ENCODE results near the gene UNC5C. TPM values are rescaled to one million over a fixed set of nuclear protein-coding genes. Genes with fewer than 3 reads are reported as not detected.

UNC5C gene
- polyA plus RNA-seq, 1 of the 3 experiments (the other 2 are of a cell fraction) = 3.3 TPM

GRCh38 chr4:95186666-95187065 lies 362.1 kb downstream of the UNC5C start:
- H3K9me3 ChIP-seq = no peaks in the 10 kb centered on the region
- no peak overlapping the region; a peak in 1 of 4 replicates for H3K27ac ChIP-seq (ENCODE audit: low read depth in 2 of 2, low read length in 1 of 2)
- H3F3A ChIP-seq (replicated peaks; ENCODE audit: insufficient read depth) = no peaks in the 10 kb centered on the region
- no peak overlapping the region for H3K4me3 ChIP-seq (ENCODE audit: low read depth in 2 of 2, low read length in 1 of 2)
- peaks cover 0 to 39% of the 10 kb centered on the region in 2 experiments for H3K36me3 ChIP-seq (replicated peaks in 1 of 2; ENCODE audit: control insufficient read depth in 1 of 2, insufficient read depth in 2 of 2, low read length in 1 of 2)
- H3K9ac ChIP-seq = no peak overlapping the region
- TF ChIP-seq USF1 (IDR thresholded peaks at IDR 0.05; ENCODE audit: borderline replicate concordance, low read depth) = no peak
- TF ChIP-seq TAF1 (IDR thresholded peaks at IDR 0.05; ENCODE audit: borderline replicate concordance, low read depth, low read length) = no peak
- no peak for TF ChIP-seq MXI1 (IDR thresholded peaks at IDR 0.05; ENCODE audit: low read depth, low read length)
- no peak for TF ChIP-seq CTCF (IDR thresholded peaks at IDR 0.05)
- no peak for TF ChIP-seq NFIC (IDR thresholded peaks at IDR 0.05; ENCODE audit: borderline replicate concordance)
- TF ChIP-seq NRF1 (IDR thresholded peaks at IDR 0.05; ENCODE audit: low read depth, low read length) = no peak
- no peak for TF ChIP-seq FOXJ3 (CRISPR knock-in tag; IDR thresholded peaks at IDR 0.05)
- H3K27me3 ChIP-seq (ENCODE audit: insufficient read depth) = no peaks in the 10 kb centered on the region
- no peak overlapping the region for H2AFZ ChIP-seq (ENCODE audit: low read depth)
- CTCF ChIA-PET = interaction anchor here (1.1 to 1.3 kb wide), 2 partner anchors 20 to 37 kb away, joined by 3 to 4 read pairs; no protein-coding TSS in a partner anchor
- H3K4me1 ChIP-seq (ENCODE audit: control insufficient read depth in 1 of 2, insufficient read depth in 2 of 2, low read depth in 1 of 2, low read length in 1 of 2) = peaks cover 0 to 26% of the 10 kb centered on the region in 2 experiments; a peak in 1 of 4 replicates
- no peaks in the 10 kb centered on the region for H4K20me1 ChIP-seq (ENCODE audit: insufficient read depth)
- WGBS (ENCODE audit: low lambda C conversion rate) = 91% methylated on average over 7 of the region's 8 CpGs
- POLR2A ChIA-PET = no interaction called here
- H3K4me2 ChIP-seq = no peak overlapping the region
- H3K9me2 ChIP-seq = no peaks in the 10 kb centered on the region
- no peaks in the 10 kb centered on the region for H3K79me2 ChIP-seq (ENCODE audit: insufficient read depth)
- DNase-seq = no peak

- POLR2A ChIA-PET = no interaction called here
- Histone ChIP-seq H3K9me2 (no peaks in the 10 kb centered on the region), H2AFZ (ENCODE audit: low read depth) (no peak overlapping the region), H3K4me2 (no peak overlapping the region), H3K36me3 (replicated peaks in 1 of 2; ENCODE audit: control insufficient read depth in 1 of 2, insufficient read depth in 2 of 2, low read length in 1 of 2) (peaks cover 0 to 56% of the 10 kb centered on the region in 2 experiments), H3K9me3 (no peaks in the 10 kb centered on the region), H4K20me1 (ENCODE audit: insufficient read depth) (no peaks in the 10 kb centered on the region), H3K4me1 (ENCODE audit: control insufficient read depth in 1 of 2, insufficient read depth in 2 of 2, low read depth in 1 of 2, low read length in 1 of 2) (peaks cover 0 to 17% of the 10 kb centered on the region in 2 experiments; a peak in 1 of 4 replicates), H3F3A (replicated peaks; ENCODE audit: insufficient read depth) (peaks cover 3% of the 10 kb centered on the region), H3K79me2 (ENCODE audit: insufficient read depth) (no peaks in the 10 kb centered on the region), H3K27ac (ENCODE audit: low read depth in 2 of 2, low read length in 1 of 2) (peak overlapping the region in 1 of 2 experiments; percentile 58; a peak in 2 of 4 replicates), H3K9ac (no peak overlapping the region), H3K27me3 (ENCODE audit: insufficient read depth) (no peaks in the 10 kb centered on the region), H3K4me3 (ENCODE audit: low read depth in 2 of 2, low read length in 1 of 2) (no peak overlapping the region)
- 87% methylated on average over 5 of the region's 5 CpGs for WGBS (ENCODE audit: low lambda C conversion rate)
- DNase-seq = no peak
- TF ChIP-seq SIN3A (IDR thresholded peaks at IDR 0.05; ENCODE audit: borderline replicate concordance, low read depth, low read length) = no peak
- TF ChIP-seq MAX (IDR thresholded peaks at IDR 0.05; ENCODE audit: low read depth) = no peak
- no peak for TF ChIP-seq CTCF (IDR thresholded peaks at IDR 0.05)
- no peak for TF ChIP-seq EZH2phosphoT487 (IDR thresholded peaks at IDR 0.05; ENCODE audit: borderline replicate concordance, low read depth)
- no peak for TF ChIP-seq RAD21 (IDR thresholded peaks at IDR 0.05; ENCODE audit: low read length)
- TF ChIP-seq FOXJ3 (CRISPR knock-in tag; IDR thresholded peaks at IDR 0.05) = no peak
- no peak for TF ChIP-seq RFX5 (IDR thresholded peaks at IDR 0.05; ENCODE audit: low read length)
- TF ChIP-seq RCOR1 (IDR thresholded peaks at IDR 0.05; ENCODE audit: low read length) = no peak
- TF ChIP-seq MEF2A (IDR thresholded peaks at IDR 0.05; ENCODE audit: borderline replicate concordance, low read depth) = no peak
- no peak for TF ChIP-seq GABPA (IDR thresholded peaks at IDR 0.05; ENCODE audit: low read depth)
- TF ChIP-seq JUND (IDR thresholded peaks at IDR 0.05) = no peak
- no peak for TF ChIP-seq NRF1 (IDR thresholded peaks at IDR 0.05; ENCODE audit: low read depth, low read length)
- TF ChIP-seq TCF12 (IDR thresholded peaks at IDR 0.05) = no peak
- TF ChIP-seq FOXM1 (IDR thresholded peaks at IDR 0.05; ENCODE audit: low read depth) = no peak
- no peak for TF ChIP-seq TEAD4 (IDR thresholded peaks at IDR 0.05; ENCODE audit: borderline replicate concordance, insufficient read depth)
- no peak for TF ChIP-seq MXI1 (IDR thresholded peaks at IDR 0.05; ENCODE audit: low read depth, low read length)
- TF ChIP-seq USF2 (IDR thresholded peaks at IDR 0.05; ENCODE audit: borderline replicate concordance, low read depth, low read length) = no peak
- CTCF ChIA-PET = interaction anchor here (0.7 to 1.4 kb wide), 2 partner anchors 17 to 1032 kb away, joined by 3 to 4 read pairs; no protein-coding TSS in a partner anchor
Observed at GRCh38 chr4:95183656-95184408, 364.9 kb downstream of the UNC5C start.
